NT2/D1 (cell line): Measurements from ENCODE around the gene PCDH11X.
"Not testable (repeated sequence)": the region's sequence is repeated elsewhere in the genome, so short reads cannot be mapped to it uniquely, and the experiment has no call there.

ENCODE experiments used
- YY1 ChIP-seq: IDR thresholded peaks from 2 replicates; pipeline ENCODE4 v1.6.1; 2011; ENCODE audit not compliant: insufficient read length, insufficient read depth
- ZNF274 ChIP-seq: IDR thresholded peaks from 2 replicates; pipeline ENCODE4 v1.6.1; 2011; ENCODE audit warnings: mild to moderate bottlenecking, low read depth, low read length

DNA sequence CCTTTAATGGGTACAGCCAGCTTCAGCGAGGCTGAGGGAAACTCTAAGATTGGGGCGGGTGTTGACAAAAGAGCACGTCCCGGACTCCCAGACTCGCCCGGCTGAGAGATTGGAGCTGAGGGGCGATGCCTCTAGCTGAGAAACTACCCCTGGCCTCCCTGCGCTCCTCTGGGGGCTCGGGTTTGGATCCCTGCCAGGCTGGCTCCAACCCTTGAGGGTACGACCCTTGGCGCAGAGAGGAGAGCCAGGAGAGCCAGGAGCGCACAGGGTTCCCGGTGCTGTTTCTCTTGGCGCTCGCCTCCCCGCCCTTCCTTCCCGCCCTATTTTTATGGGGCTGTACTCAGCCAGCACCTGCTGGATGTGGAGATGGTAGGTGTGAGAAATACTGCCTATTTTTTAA lies 833 bp downstream of the PCDH11X start:
- TF ChIP-seq YY1, ZNF274: not testable (repeated sequence)
